Measurements from ENCODE around the gene ECE2.

GRCh38 chr3:184261270-184261853, 14.5 kb upstream of the ECE2 start, which contains the start of gene CAMK2N2:
- TF ChIP-seq CTCF (conservative IDR thresholded peaks at IDR 0.05; ENCODE audit: low read depth, low read length) (no peak), EZH2 (IDR thresholded peaks at IDR 0.05; ENCODE audit: borderline replicate concordance, low read depth, low read length, poor library complexity, severe bottlenecking) (no peak)

Data from A673 (cell line).